NB4 (cell line): ENCODE measurements around the gene HSPA1L.

ENCODE experiments used
- CTCF ChIP-seq: IDR thresholded peaks from one replicate; pipeline ENCODE4 v1.5.1; 2012; ENCODE audit warnings: low read depth, low read length
- MYC ChIP-seq: IDR thresholded peaks from 2 replicates; pipeline ENCODE4 v1.6.1; 2011; ENCODE audit warnings: low read depth, low read length
- POLR2A ChIP-seq: IDR thresholded peaks from 2 replicates; pipeline ENCODE4 v1.6.1; 2011; ENCODE audit warnings: mild to moderate bottlenecking; ENCODE audit not compliant: insufficient read length; ENCODE audit errors: extremely low read depth
- TF ChIP-seq, protein P1 (sequence below): IDR thresholded peaks from 2 replicates; pipeline ENCODE4 v1.6.1; 2011; ENCODE audit warnings: low read depth, low read length

DNA sequence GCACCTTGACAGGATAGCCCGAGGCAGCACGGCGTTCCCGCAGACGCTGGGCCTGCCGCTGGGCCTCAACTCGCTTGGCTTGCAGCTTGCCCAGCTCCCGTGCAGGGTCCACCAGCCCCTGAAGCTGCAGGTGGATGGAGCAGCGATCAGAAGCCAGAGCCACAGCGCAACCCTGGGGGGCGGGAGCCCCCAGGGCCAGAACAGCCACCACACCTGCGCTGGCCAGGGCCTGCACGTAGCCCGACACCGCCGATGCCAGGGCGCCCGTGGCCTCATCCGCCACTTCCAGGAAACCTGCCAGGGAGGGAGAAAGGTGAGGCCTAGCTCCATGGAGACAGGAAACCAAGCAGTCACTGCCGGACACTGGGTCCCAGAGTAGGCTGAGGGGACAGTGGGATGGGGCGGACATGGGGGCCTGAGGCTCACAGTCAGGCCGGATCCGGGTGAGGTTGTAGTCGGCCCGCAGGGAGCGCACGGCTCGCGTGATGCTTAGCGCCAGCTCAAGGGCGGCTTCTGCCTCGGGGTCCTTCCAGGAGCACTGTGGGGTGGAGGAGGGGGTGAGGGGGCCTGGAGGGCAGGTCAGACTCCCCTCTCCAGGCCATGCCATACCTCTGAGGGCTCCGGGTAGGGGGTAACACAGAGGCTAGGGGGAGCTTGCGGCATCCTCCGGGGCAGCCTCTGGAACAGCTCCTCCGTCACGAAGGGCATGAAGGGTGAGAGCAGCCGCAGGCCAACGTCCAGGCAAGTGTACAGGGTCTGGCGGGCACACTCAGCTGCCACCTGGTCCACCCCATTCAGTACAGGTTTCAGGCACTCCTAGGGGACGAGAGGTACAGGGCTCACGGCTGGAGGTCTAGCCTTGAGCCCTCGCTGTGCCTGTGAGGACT lies 35.8 kb downstream of the HSPA1L start:
- TF ChIP-seq CTCF (no peak), POLR2A (no peak), MYC (no peak)
- TF ChIP-seq, protein P1, sequence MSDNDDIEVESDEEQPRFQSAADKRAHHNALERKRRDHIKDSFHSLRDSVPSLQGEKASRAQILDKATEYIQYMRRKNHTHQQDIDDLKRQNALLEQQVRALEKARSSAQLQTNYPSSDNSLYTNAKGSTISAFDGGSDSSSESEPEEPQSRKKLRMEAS: no peak
